ENCODE measurements around the gene ZBP1.

- no peak for TF ChIP-seq POLR2A (IDR thresholded peaks at IDR 0.05)
- no peak for TF ChIP-seq CTCF (IDR thresholded peaks at IDR 0.05)
Measured at GRCh38 chr20:57662456-57663240, 42.4 kb upstream of the ZBP1 start.
